K562 (cell line): ENCODE data around the gene SAP30L.

Experiments
- DIDO1 ChIP-seq: fragments of 450-650 bp; IDR thresholded peaks from 2 replicates; pipeline ENCODE4 v1.6.1; 2016; ENCODE audit warnings: low read depth, missing biosample characterization, missing genetic modification characterization
- HDAC6 ChIP-seq: IDR thresholded peaks from 2 replicates; pipeline ENCODE4 v1.6.1; 2012; ENCODE audit warnings: low read depth, mild to moderate bottlenecking, control low read depth, inconsistent platforms, low read length, moderate library complexity
- NFRKB ChIP-seq: fragments of 450-650 bp; IDR thresholded peaks from 2 replicates; pipeline ENCODE4 v1.6.1; 2016; ENCODE audit warnings: low read depth
- NR2C1 ChIP-seq, 2 experiments: fragments of 450-650 bp; IDR thresholded peaks; 2 replicates each; pipeline ENCODE4 v1.6.1; 2017; ENCODE audit warnings: mild to moderate bottlenecking in 2 of 2, antibody characterized with exemption in 1 of 2, inconsistent platforms in 1 of 2, missing compliant biosample characterization in 1 of 2, missing genetic modification characterization in 1 of 2
- RAD51 ChIP-seq: fragments of 450-650 bp; IDR thresholded peaks from 2 replicates; pipeline ENCODE4 v1.7.1; 2016; ENCODE audit warnings: low read depth, mild to moderate bottlenecking, borderline replicate concordance
- TBP ChIP-seq: optimal IDR thresholded peaks from 2 replicates; pipeline ENCODE3; 2011; ENCODE audit warnings: low read depth, low read length, improper control_type of control experiment
- ZNF175 ChIP-seq: fragments of 200-800 bp; sonication (Bioruptor generic); IDR thresholded peaks from 2 replicates; pipeline ENCODE4 v1.6.1; 2016; ENCODE audit warnings: low read depth, mild to moderate bottlenecking, missing genetic modification characterization, missing compliant biosample characterization
- ZNF766 ChIP-seq: fragments of 200-800 bp; sonication (Bioruptor generic); conservative IDR thresholded peaks from 2 replicates; pipeline ENCODE4 v1.6.1; 2016; ENCODE audit warnings: missing genetic modification characterization, missing compliant biosample characterization
- TF ChIP-seq, protein P1 (sequence below), 3 experiments: IDR thresholded peaks in 2 of 3; conservative IDR thresholded peaks in 1 of 3; 2 replicates each; pipeline ENCODE4 v1.5.1; 2011 to 2012; ENCODE audit warnings: low read length in 3 of 3, mild to moderate bottlenecking in 3 of 3, control low read depth in 2 of 3, improper control_type of control experiment in 1 of 3, inconsistent platforms in 1 of 3, low read depth in 1 of 3, mixed read lengths in 1 of 3, moderate library complexity in 1 of 3; ENCODE audit not compliant: insufficient read depth in 2 of 3
- TF ChIP-seq, protein P2 (sequence below), 2 experiments: fragments of 450-650 bp in 1 of 2; sonication (generic) in 1 of 2; formaldehyde crosslinking in 1 of 2; IDR thresholded peaks in 1 of 2; conservative IDR thresholded peaks in 1 of 2; 2 replicates each; pipeline versions ENCODE4 v1.6.1 to v1.8.1; 2016 to 2023; ENCODE audit warnings: mild to moderate bottlenecking in 2 of 2, moderate library complexity in 2 of 2, inconsistent platforms in 1 of 2, missing genetic modification reagents in 1 of 2
- TF ChIP-seq, protein P3 (sequence below): fragments of 450-650 bp; IDR thresholded peaks from 2 replicates; pipeline ENCODE4 v1.6.1; 2016; ENCODE audit warnings: antibody characterized with exemption
- TF ChIP-seq, protein P4 (sequence below): fragments of 250-450 bp; sonication (Bioruptor Pico); IDR thresholded peaks from 2 replicates; pipeline ENCODE4 v1.4.0; 2020; ENCODE audit warnings: mild to moderate bottlenecking, moderate library complexity, borderline replicate concordance

DNA sequence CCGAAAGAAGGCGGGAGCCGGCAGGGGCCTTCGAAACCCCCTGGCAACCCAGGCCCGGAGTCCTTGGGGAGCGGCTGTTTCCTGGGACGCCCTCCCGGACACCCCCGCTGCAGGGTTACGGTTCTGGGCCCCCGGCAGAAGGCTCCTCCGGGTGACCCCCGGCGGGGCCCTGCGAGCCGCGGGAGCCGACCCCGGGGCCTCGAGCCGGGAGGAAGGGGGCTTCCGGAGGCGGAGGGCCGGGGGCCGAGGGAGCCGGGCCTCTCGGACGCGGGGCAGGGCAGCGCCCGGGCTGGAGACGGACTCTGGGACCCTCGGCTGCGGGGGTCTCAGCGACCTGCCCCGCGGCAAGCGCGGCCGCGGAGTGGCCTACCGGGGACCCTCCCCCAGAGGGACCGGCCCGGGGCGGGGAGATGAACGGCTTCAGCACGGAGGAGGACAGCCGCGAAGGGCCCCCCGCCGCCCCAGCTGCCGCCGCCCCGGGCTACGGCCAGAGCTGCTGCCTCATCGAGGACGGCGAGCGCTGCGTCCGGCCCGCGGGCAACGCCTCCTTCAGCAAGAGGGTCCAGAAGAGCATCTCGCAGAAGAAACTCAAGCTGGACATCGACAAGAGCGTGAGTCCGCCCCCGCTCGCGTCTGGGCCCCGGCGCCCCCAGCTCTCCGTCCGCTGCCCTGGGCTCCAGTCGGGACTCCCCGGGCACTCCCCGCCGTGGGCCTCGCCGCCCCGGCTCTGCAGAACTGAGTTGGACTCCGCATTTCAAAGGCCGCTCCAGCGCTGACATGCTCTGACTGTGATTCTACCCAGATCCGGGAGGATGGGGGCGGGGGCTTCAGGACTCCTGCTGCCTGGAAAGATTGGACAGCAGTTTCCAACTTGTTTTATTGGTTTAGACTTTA lies 645 bp downstream of the SAP30L start:
- TF ChIP-seq RAD51 (no peak), NR2C1 (IDR thresholded peaks at IDR 0.05) (no peak), NR2C1 (tag; IDR thresholded peaks at IDR 0.05) (no peak), NFRKB (no peak), ZNF175 (CRISPR knock-in tag) (no peak), DIDO1 (tag) (no peak), ZNF766 (no peak), HDAC6 (no peak), TBP (no peak)
- TF ChIP-seq, protein P1, sequence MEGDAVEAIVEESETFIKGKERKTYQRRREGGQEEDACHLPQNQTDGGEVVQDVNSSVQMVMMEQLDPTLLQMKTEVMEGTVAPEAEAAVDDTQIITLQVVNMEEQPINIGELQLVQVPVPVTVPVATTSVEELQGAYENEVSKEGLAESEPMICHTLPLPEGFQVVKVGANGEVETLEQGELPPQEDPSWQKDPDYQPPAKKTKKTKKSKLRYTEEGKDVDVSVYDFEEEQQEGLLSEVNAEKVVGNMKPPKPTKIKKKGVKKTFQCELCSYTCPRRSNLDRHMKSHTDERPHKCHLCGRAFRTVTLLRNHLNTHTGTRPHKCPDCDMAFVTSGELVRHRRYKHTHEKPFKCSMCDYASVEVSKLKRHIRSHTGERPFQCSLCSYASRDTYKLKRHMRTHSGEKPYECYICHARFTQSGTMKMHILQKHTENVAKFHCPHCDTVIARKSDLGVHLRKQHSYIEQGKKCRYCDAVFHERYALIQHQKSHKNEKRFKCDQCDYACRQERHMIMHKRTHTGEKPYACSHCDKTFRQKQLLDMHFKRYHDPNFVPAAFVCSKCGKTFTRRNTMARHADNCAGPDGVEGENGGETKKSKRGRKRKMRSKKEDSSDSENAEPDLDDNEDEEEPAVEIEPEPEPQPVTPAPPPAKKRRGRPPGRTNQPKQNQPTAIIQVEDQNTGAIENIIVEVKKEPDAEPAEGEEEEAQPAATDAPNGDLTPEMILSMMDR (IDR thresholded peaks at IDR 0.05 in 2 of 3, conservative IDR thresholded peaks at IDR 0.05 in 1 of 3; ENCODE audit: insufficient read depth in 2 of 3, low read depth in 1 of 3, low read length in 3 of 3) = no peak
- TF ChIP-seq, protein P2, sequence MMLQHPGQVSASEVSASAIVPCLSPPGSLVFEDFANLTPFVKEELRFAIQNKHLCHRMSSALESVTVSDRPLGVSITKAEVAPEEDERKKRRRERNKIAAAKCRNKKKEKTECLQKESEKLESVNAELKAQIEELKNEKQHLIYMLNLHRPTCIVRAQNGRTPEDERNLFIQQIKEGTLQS (IDR thresholded peaks at IDR 0.05) = no peak
- TF ChIP-seq, protein P2 (CRISPR knock-in tag; conservative IDR thresholded peaks at IDR 0.05) = no peak
- TF ChIP-seq, protein P3, sequence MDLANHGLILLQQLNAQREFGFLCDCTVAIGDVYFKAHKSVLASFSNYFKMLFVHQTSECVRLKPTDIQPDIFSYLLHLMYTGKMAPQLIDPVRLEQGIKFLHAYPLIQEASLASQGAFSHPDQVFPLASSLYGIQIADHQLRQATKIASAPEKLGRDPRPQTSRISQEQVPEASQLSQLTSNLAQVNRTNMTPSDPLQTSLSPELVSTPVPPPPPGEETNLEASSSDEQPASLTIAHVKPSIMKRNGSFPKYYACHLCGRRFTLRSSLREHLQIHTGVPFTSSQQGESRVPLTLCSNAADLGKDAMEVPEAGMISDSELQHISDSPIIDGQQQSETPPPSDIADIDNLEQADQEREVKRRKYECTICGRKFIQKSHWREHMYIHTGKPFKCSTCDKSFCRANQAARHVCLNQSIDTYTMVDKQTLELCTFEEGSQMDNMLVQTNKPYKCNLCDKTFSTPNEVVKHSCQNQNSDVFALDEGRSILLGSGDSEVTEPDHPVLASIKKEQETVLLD = no peak
- TF ChIP-seq, protein P4, sequence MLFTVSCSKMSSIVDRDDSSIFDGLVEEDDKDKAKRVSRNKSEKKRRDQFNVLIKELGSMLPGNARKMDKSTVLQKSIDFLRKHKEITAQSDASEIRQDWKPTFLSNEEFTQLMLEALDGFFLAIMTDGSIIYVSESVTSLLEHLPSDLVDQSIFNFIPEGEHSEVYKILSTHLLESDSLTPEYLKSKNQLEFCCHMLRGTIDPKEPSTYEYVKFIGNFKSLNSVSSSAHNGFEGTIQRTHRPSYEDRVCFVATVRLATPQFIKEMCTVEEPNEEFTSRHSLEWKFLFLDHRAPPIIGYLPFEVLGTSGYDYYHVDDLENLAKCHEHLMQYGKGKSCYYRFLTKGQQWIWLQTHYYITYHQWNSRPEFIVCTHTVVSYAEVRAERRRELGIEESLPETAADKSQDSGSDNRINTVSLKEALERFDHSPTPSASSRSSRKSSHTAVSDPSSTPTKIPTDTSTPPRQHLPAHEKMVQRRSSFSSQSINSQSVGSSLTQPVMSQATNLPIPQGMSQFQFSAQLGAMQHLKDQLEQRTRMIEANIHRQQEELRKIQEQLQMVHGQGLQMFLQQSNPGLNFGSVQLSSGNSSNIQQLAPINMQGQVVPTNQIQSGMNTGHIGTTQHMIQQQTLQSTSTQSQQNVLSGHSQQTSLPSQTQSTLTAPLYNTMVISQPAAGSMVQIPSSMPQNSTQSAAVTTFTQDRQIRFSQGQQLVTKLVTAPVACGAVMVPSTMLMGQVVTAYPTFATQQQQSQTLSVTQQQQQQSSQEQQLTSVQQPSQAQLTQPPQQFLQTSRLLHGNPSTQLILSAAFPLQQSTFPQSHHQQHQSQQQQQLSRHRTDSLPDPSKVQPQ (CRISPR knock-in tag) = no peak
